Gastroesophageal sphincter (tissue), 4 donors: ENCODE measurements around the gene SLTM. TPM values are rescaled to one million over a fixed set of nuclear protein-coding genes. Genes with fewer than 3 reads are reported as not detected.
"Not testable (repeated sequence)": the region's sequence is repeated elsewhere in the genome, so short reads cannot be mapped to it uniquely, and the experiment has no call there.

Experiments
- ATAC-seq: fragments of 150-250 bp; one replicate; pipeline ENCODE4 v1.9.1; 2016; ENCODE audit warnings: mild to moderate bottlenecking, moderate library complexity
- H3K27ac ChIP-seq, 4 donors: fragments of 200-600 bp; sonication (generic) in 3 of 4; 1 replicate in 3 of 4; 2 replicates in 1 of 4; pipeline ENCODE4 v1.5.1; 2016 to 2019
- H3K27me3 ChIP-seq: fragments of 200-600 bp; sonication (generic); one replicate; pipeline ENCODE4 v1.5.1; 2019
- H3K36me3 ChIP-seq, 2 donors: fragments of 200-600 bp; sonication (generic); one replicate each; pipeline ENCODE4 v1.5.1; 2019; ENCODE audit warnings: control low read depth in 1 of 2
- H3K4me1 ChIP-seq, 3 donors: fragments of 200-600 bp; sonication (generic); 1 replicate in 2 of 3; 2 replicates in 1 of 3; pipeline ENCODE4 v1.5.1; 2016 to 2019; ENCODE audit warnings: control low read depth in 2 of 3
- H3K4me3 ChIP-seq, 2 donors: fragments of 200-600 bp; sonication (generic); one replicate each; pipeline ENCODE4 v1.5.1; 2019; ENCODE audit warnings: mild to moderate bottlenecking in 1 of 2, moderate library complexity in 1 of 2
- H3K9me3 ChIP-seq, 3 donors: fragments of 200-600 bp; sonication (generic); one replicate each; pipeline ENCODE4 v1.5.1; 2017 to 2019; ENCODE audit warnings: control low read depth in 2 of 3
- CTCF ChIP-seq, 4 experiments: fragments of 200-600 bp in 2 of 4; fragments of 450-650 bp in 2 of 4; sonication (generic) in 1 of 4; IDR thresholded peaks; one replicate each; pipeline ENCODE4 v1.5.1; 2017 to 2019; ENCODE audit warnings: antibody characterized with exemption in 4 of 4, mild to moderate bottlenecking in 2 of 4, moderate library complexity in 2 of 4
- EP300 ChIP-seq: sonication (generic); formaldehyde crosslinking; IDR thresholded peaks from one replicate; pipeline ENCODE4 v1.6.1; 2017; ENCODE audit warnings: antibody characterized with exemption, mild to moderate bottlenecking
- POLR2A ChIP-seq, 2 donors: fragments of 450-650 bp; IDR thresholded peaks; one replicate each; pipeline ENCODE4 v1.6.1; 2017; ENCODE audit warnings: antibody characterized with exemption in 2 of 2, mild to moderate bottlenecking in 2 of 2, moderate library complexity in 1 of 2
- POLR2AphosphoS5 ChIP-seq: sonication (generic); formaldehyde crosslinking; IDR thresholded peaks from one replicate; pipeline ENCODE4 v1.6.1; 2017; ENCODE audit warnings: antibody characterized with exemption
- WGBS, 2 donors: methylation state at CpG; one replicate each; pipeline ENCODE4 v1.1.5; 2018; ENCODE audit warnings: low coverage in 1 of 2; 5-methylcytosine and 5-hydroxymethylcytosine counted together
- total RNA-seq, 4 donors: library from RNA; depleted of rRNA; stranded (reverse); fragments of >200 nt; gene quantifications; one replicate each; pipeline ENCODE4 v1.1.0, GENCODE V29; 2016

SLTM gene
- total RNA-seq, 4 donors from 2014 or later: 79.2 to 120 (median 84.4) TPM

GRCh38 chr15:58921267-58921790 lies 12.2 kb downstream of the SLTM start:
- Histone ChIP-seq H3K4me3 (no peak overlapping the region), H3K36me3 (peaks cover 0 to 16% of the 10 kb centered on the region in 2 donors), H3K27ac (no peak overlapping the region), H3K4me1 (peaks cover 4 to 86% (median 7%) of the 10 kb centered on the region in 3 donors), H3K9me3 (no peaks in the 10 kb centered on the region), H3K27me3 (no peaks in the 10 kb centered on the region)
- no peak for ATAC-seq
- no peak for TF ChIP-seq CTCF (IDR thresholded peaks at IDR 0.05)
- TF ChIP-seq POLR2A (IDR thresholded peaks at IDR 0.05): no peak
- no peak for TF ChIP-seq EP300
- no peak for TF ChIP-seq POLR2AphosphoS5
- WGBS, 2 donors: 54 to 65% methylated on average over 4 of the region's 4 CpGs

- H3K27me3 ChIP-seq, H3K4me3 ChIP-seq, H3K27ac ChIP-seq, H3K9me3 ChIP-seq, ATAC-seq: not testable (repeated sequence)
- WGBS, 2 donors: 78 to 97% methylated on average over 5 to 7 of the region's 7 CpGs
- H3K4me1 ChIP-seq: peaks cover 4 to 81% (median 7%) of the 10 kb centered on the region in 3 donors
- H3K36me3 ChIP-seq: peaks cover 0 to 24% of the 10 kb centered on the region in 2 donors
These were observed 13.0 kb downstream of the SLTM start for GRCh38 chr15:58920447-58920846.

GRCh38 chr15:58919232-58919631 lies 14.2 kb downstream of the SLTM start:
- Histone ChIP-seq H3K4me3 (no peak overlapping the region), H3K9me3 (no peaks in the 10 kb centered on the region), H3K4me1 (peaks cover 0 to 71% (median 0%) of the 10 kb centered on the region in 3 donors), H3K36me3 (peaks cover 0 to 37% of the 10 kb centered on the region in 2 donors), H3K27me3 (no peaks in the 10 kb centered on the region), H3K27ac (no peak overlapping the region)
- TF ChIP-seq POLR2AphosphoS5 (no peak), EP300 (no peak)
- no peak for ATAC-seq
- WGBS, 2 donors: 95 to 96% methylated on average over 6 to 7 of the region's 7 CpGs

GRCh38 chr15:58918239-58918638 lies 15.2 kb downstream of the SLTM start:
- H3K4me3 ChIP-seq: no peak overlapping the region
- no peak overlapping the region for H3K27ac ChIP-seq
- peaks cover 0 to 65% (median 0%) of the 10 kb centered on the region in 3 donors for H3K4me1 ChIP-seq
- no peak for ATAC-seq
- TF ChIP-seq CTCF (IDR thresholded peaks at IDR 0.05) (no peak), POLR2AphosphoS5 (no peak), EP300 (no peak), POLR2A (IDR thresholded peaks at IDR 0.05) (no peak)
- peaks cover 6 to 47% of the 10 kb centered on the region in 2 donors for H3K36me3 ChIP-seq
- no peaks in the 10 kb centered on the region for H3K27me3 ChIP-seq
- H3K9me3 ChIP-seq: no peaks in the 10 kb centered on the region
- WGBS, 2 donors: 43 to 75% methylated on average over 5 of the region's 5 CpGs

GRCh38 chr15:58917613-58918129 lies 15.8 kb downstream of the SLTM start:
- not testable (repeated sequence) for H3K4me3 ChIP-seq, H3K27me3 ChIP-seq, H3K9me3 ChIP-seq, ATAC-seq, H3K27ac ChIP-seq
- WGBS, 2 donors: 86 to 93% methylated on average over 3 to 8 of the region's 10 CpGs
- H3K4me1 ChIP-seq: peaks cover 0 to 59% (median 0%) of the 10 kb centered on the region in 3 donors
- H3K36me3 ChIP-seq: peaks cover 6 to 52% of the 10 kb centered on the region in 2 donors

- H3K4me1 ChIP-seq: peaks cover 0 to 57% (median 0%) of the 10 kb centered on the region in 3 donors
- no peak for ATAC-seq
- no peaks in the 10 kb centered on the region for H3K9me3 ChIP-seq
- 98 to 100% methylated on average over 2 of the region's 2 CpGs for WGBS, 2 donors
- H3K27me3 ChIP-seq: no peaks in the 10 kb centered on the region
- TF ChIP-seq CTCF (IDR thresholded peaks at IDR 0.05) (no peak), EP300 (no peak), POLR2AphosphoS5 (no peak)
- H3K4me3 ChIP-seq: no peak overlapping the region
- peaks cover 6 to 59% of the 10 kb centered on the region in 2 donors for H3K36me3 ChIP-seq
- H3K27ac ChIP-seq: no peak overlapping the region
These were observed 16.5 kb downstream of the SLTM start for GRCh38 chr15:58916962-58917361.
